ENCODE measurements around the gene TESPA1.
A peak's percentile ranks its signal among the peaks of the same experiment; 100 is the strongest.

Gene TESPA1

DNA sequence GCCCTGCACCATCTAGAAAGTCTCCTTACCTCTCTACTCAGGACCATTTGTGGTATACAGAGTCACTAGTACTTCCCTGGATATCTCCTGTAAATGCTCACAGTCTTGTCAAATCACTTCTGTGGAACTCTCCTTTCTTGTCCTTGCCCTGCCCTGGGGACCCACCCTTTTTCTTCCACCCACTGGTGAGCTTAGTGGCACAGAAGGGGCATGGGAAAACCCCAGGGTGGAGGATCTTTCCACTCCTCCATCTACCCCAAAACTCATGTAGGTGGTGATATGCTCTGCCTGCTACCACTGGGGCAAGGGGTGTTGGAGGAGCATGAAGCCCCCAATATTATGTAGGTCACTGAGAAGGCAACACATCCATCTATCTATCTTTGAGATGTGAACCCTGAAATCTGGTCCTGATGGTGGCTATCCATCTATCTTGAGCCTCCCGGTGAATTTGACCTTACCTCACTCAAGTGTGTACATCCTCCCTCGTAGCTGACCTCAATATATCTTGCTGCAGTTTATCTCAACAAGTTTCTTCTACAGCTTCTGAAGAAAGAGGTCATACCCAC is 943 bp downstream of the TESPA1 start:
- DNase-seq (ENCODE audit: low spot score), result no peak

DNA sequence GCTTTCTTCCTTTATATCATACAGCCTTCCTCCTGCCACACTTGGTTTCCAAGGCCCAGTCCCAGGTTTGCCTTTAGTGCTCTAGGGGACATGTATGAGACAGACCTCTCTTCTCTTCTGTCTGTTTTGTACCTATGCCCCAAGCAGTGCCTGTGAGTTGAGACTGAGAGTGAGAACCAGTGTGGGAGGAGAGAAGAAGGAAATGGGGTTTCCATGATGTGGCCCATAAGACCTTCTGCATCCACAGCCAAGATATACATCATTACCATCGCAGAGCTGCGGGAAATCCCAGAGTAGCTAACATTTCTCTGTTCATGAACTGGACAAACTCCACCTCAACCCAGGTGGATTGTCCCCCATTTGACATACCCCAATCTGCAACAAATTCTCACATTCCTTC is 2.8 kb downstream of the TESPA1 start:
- no peak for DNase-seq (ENCODE audit: low spot score)

GRCh38 chr12:54980341-54980740 is 4.2 kb downstream of the TESPA1 start:
- DNase-seq (ENCODE audit: low spot score), result no peak

GRCh38 chr12:54977857-54978256 is 6.7 kb downstream of the TESPA1 start:
- no peak for DNase-seq (ENCODE audit: low spot score)

DNA sequence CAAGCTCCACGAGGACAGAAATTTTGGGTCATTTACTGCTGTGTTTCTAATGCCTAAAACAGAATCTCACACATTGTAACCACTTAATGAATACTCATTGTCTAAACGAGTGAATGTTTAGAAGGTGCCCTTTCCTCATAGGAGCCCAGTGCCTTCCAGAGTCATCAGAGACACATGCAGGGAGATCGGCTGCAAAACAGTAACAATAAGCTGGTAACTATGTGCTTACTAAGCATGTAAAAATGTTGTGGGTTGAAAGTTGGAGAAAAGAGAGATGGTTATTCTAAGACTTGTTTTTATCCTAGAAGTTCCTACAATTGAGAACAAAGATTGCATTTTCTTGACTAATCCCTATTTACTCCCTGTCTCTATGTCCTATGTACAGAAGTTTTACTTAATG is 7.4 kb downstream of the TESPA1 start:
- peak; percentile 42 for DNase-seq (ENCODE audit: low spot score)

DNA sequence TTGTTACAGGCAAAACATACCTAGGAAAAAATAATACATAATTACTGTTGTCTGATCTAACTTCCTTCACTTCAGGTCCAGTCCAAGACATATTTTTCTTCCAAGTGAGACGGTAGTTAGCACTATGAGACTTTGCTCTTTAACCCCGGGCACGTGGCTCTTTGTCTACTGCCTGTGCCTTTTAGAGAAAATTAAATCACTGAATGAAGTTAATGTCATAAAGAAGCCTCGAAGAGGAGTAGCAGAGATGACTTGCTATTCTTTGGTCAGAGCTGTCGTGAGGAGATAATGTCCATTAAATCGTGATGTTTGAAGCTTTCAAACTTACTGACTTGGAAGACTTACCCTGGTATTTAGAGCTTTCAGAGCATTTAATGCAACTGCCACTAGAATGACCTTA is 8.7 kb downstream of the TESPA1 start:
- no peak for DNase-seq (ENCODE audit: low spot score)

DNA sequence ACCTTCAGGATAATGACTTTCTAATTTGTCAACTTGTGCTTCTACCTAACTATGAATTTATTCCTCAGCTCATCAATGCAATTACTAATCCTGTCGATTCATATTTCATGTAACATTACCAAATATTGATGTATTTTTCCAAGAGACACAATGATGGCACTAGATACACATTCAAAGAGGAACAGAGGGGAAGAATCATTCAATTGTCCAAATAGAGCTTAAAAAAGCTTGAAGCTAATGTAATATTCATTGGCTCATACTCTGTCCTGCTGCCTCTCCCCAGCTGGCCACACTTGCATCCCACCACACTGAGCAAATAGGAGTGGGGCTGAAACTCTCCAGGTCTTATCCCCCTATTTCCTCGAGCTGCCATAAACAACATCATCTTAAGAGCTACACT is 9.3 kb downstream of the TESPA1 start:
- DNase-seq (ENCODE audit: low spot score), result no peak

DNA sequence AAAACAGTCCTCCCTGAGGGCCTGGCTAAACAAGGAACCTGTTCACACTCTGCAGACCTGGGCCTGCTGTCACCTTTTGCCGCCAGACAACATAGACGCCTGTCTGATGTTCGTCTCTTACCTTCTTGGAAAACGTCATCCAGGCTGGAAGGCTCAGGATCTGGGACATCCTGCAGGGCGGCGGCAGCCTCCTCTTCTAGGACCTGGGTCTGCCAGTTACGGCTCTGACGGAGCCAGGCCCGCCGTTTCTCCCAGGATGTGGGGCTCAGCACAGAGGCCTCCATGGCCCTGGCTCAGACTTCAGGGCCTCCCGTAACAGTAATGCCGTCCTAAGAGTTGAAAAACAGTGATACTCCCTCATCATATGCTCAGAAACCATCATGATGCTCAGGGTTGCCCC is 10.3 kb downstream of the TESPA1 start:
- DNase-seq (ENCODE audit: low spot score), result no peak

DNA sequence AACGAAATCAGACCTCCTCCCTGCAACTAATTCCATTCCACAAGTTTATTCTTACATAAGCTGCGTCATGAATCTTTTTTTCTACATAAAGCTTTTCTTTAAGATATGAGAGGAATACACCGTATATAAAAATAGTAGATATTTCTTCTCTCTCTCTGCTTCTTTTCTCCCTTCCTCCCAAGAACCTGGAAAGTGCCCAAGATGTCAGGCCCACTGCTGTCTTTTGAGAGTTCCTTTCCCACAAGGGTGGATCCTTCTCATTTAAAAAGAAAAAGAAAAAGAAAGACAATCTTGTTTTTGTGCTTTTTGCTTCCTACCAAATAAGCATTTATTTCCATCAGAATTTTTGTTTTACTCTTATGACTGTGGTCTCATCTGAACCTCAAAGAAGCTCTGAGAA is 11.0 kb downstream of the TESPA1 start:
- no peak for DNase-seq (ENCODE audit: low spot score)

- no peak for DNase-seq (ENCODE audit: low spot score)
Measured at GRCh38 chr12:54970741-54971140, 13.8 kb downstream of the TESPA1 start.

GRCh38 chr12:54968181-54968730 is 16.3 kb downstream of the TESPA1 start:
- no peak for DNase-seq (ENCODE audit: low spot score)

DNA sequence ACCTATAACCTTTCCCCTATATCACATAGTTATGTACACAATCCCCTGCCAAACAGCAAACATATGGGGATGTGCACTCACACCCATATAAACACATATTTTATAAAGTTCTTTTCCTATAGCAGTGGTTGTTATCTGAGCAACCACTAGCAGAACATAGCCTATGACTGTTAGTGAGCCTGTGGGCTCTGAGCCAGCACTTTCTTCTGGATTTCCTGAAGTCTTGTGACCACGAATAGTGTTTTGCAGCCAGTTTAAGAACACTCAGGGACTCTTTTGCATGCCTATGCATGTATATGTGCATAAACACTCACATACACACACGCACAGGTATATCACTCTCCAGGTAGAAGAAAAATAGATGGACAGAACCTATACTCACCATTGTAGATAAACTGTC is 17.1 kb downstream of the TESPA1 start:
- no peak for DNase-seq (ENCODE audit: low spot score)

- no peak for DNase-seq (ENCODE audit: low spot score)
Measured at GRCh38 chr12:54961190-54961589, 23.4 kb downstream of the TESPA1 start.

- no peak for DNase-seq (ENCODE audit: low spot score)
Measured at GRCh38 chr12:54959291-54960018, 25.1 kb downstream of the TESPA1 start.

DNA sequence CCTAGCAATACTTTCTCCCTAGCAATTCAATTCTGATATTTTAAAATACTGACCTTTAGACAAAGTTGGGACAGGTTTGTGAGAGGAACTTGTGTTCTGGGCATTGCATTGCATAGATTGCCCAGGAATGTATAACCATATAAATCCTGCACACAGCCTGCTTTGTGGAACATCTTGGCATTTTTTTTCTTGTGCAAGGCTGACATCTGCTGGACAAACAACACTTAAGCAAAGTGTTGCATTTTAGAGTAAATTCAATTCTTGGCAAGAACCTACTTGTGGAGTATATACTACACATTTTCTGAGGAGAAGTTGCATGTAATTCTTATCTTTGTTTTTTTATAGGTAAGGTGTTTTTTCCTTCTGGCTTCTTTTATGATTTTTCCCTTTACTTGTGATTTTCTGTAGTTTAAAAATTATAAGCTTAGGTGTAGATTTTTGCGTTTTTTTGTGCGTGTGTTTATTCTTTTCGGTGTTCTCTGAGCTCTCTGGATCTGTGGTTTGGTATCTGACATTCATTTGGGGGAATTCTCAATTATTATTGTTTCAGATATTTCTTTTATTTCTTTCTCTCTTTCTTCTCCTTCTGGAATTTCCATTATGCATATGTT is 26.4 kb downstream of the TESPA1 start:
- peak; percentile 73 for DNase-seq (ENCODE audit: low spot score)

GRCh38 chr12:54956818-54957641 is 27.5 kb downstream of the TESPA1 start:
- no peak for DNase-seq (ENCODE audit: low spot score)

DNA sequence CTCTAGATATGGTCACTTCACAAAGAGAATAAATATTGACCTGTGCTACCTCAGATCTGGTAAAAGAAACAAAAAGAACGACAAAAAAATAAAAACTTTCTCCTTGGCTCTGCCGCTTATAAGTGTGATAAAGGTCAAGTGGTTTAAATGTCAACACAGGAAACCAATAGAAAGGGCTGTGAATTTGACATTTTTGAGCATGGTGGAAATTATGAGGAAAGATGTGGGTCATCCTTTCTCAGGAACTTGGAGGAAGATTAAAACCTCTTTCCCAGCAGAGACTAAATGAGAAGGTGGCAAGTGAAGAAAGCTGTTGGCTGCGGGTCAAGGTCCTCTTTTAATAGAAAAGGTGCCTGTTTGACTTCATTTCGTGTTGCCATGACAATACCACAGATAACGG is 28.2 kb downstream of the TESPA1 start:
- no peak for DNase-seq (ENCODE audit: low spot score)

GRCh38 chr12:54954801-54955200 is 29.8 kb downstream of the TESPA1 start:
- DNase-seq (ENCODE audit: low spot score), result no peak

DNA sequence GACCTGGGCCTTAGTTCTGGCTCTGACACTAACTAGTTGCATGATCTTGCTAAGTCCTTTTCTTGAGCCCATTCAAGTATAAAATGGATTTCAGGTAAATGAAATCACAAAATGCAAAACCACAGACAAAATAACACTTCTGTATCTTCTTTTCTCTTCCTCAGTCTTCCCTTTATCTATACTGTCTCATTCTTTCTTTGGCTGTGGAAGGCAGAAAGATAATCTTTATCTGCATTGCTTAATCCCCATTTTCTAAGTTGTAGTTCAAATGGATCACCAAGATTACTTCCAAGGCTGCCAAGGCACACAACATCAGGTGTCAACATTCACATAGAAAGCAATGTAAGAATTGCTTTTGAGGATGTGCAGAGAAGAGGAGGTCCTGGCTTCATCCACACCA is 30.3 kb downstream of the TESPA1 start:
- DNase-seq (ENCODE audit: low spot score), result no peak

- no peak for DNase-seq (ENCODE audit: low spot score)
Measured at GRCh38 chr12:54950071-54950727, 34.4 kb downstream of the TESPA1 start.

DNA sequence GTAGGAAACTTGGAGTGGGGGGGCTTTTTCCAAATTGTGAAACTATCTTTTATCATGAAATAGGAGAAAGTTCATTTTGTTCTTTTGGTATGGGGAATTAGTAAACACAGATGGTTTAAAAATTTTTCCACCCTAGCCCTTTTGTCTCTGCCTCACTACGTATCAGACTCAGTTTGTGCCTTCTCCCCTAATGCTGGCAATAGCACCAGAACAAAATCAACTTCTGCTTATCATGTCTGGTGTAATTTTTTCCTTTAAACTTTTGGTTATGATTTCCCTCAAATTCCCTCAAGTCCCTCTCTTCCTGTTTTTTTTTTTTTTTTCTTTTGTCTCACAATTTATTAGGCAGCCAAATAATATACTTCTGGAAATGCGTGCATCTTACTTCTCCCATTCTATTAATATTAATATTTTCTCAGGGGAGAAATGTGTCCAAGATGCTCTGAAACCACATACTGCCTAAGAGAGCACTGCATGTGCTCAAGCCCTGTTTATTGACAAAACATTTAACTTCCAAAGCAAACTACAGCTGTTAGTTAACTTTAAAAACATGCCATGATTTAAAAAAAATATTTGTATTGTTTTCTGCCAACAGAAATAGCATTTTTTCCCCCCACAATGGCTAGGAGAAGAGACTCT is 35.4 kb downstream of the TESPA1 start:
- no peak for DNase-seq (ENCODE audit: low spot score)

DNA sequence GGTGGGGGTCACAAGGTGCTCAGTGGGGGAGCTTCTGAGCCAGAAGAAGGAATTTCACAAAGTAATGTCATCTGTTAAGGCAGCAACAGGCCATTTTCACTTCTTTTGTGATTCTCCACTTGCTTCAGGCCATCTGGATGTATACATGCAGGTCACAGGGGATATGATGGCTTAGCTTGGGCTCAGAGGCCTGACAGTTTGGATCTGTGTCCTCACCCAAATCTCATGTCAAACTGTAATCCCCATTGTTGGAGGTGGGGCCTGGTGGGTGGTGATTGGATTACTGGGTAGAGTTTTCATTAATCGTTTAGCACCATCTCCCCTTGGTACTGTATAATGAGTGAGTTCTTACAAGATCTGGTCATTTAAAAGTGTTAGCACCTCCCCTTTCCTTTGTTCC is 36.4 kb downstream of the TESPA1 start:
- DNase-seq (ENCODE audit: low spot score), result no peak

Measured in RKO (cell line).